OCI-LY1 (cell line): ENCODE results near the gene UBE2R2.

ENCODE experiments used
- CTCF ChIP-seq: fragments of 200-600 bp; sonication (generic), shearing (Covaris generic); IDR thresholded peaks from 2 replicates; pipeline ENCODE4 v1.5.1; 2017; ENCODE audit warnings: mild to moderate bottlenecking, antibody characterized with exemption, low read length, moderate library complexity, mixed read lengths
- EZH2 ChIP-seq: fragments of 200-600 bp; sonication (generic), shearing (Covaris generic); IDR thresholded peaks from 2 replicates; pipeline ENCODE4 v1.8.0; 2017; ENCODE audit warnings: borderline replicate concordance, mixed run types, mild to moderate bottlenecking, antibody characterized with exemption, low read length, moderate library complexity, mixed read lengths

DNA sequence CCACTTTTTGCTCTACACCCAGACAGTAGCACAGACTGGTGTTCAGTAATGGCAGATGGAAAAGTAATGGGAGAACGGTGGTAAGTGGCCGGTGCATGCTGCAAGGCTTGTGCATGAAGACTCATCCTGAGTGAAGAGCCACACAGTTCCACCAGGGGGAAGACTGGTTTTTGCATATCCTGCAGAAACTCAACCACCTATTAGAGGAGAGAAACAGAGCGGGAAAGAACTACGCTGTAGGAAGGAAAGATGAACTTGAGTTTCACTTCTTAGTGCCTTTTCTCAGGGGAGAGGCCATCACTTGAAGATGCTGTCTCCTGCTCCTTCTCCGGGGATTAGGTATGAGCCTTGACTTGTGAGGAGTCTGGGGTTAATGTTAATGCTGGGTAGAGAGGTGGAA, 31.0 kb upstream of the UBE2R2 start:
- TF ChIP-seq CTCF (peak; percentile 45), EZH2 (no peak)
